IPS-15b (cell line): ENCODE results near the gene C2orf42.
"Not testable (repeated sequence)": the region's sequence is repeated elsewhere in the genome, so short reads cannot be mapped to it uniquely, and the experiment has no call there.

Experiments used
- H3K27me3 ChIP-seq: one replicate; pipeline ENCODE4 v1.6.1; 2013; ENCODE audit warnings: low read length; ENCODE audit not compliant: control insufficient read depth, insufficient read depth
- H3K36me3 ChIP-seq: one replicate; pipeline ENCODE4 v1.6.1; 2013; ENCODE audit warnings: low read length; ENCODE audit not compliant: control insufficient read depth, insufficient read depth
- H3K4me1 ChIP-seq: one replicate; pipeline ENCODE4 v1.6.1; 2013; ENCODE audit warnings: mild to moderate bottlenecking, low read length; ENCODE audit not compliant: control insufficient read depth, insufficient read depth
- H3K4me3 ChIP-seq: one replicate; pipeline ENCODE4 v1.5.1; 2013; ENCODE audit warnings: low read depth, low read length
- H3K9ac ChIP-seq: one replicate; pipeline ENCODE4 v1.6.1; 2013; ENCODE audit warnings: low read depth, mild to moderate bottlenecking, low read length
- H3K9me3 ChIP-seq: one replicate; pipeline ENCODE4 v1.6.1; 2013; ENCODE audit warnings: mild to moderate bottlenecking, low read length; ENCODE audit not compliant: control insufficient read depth, insufficient read depth

C2orf42 gene

DNA sequence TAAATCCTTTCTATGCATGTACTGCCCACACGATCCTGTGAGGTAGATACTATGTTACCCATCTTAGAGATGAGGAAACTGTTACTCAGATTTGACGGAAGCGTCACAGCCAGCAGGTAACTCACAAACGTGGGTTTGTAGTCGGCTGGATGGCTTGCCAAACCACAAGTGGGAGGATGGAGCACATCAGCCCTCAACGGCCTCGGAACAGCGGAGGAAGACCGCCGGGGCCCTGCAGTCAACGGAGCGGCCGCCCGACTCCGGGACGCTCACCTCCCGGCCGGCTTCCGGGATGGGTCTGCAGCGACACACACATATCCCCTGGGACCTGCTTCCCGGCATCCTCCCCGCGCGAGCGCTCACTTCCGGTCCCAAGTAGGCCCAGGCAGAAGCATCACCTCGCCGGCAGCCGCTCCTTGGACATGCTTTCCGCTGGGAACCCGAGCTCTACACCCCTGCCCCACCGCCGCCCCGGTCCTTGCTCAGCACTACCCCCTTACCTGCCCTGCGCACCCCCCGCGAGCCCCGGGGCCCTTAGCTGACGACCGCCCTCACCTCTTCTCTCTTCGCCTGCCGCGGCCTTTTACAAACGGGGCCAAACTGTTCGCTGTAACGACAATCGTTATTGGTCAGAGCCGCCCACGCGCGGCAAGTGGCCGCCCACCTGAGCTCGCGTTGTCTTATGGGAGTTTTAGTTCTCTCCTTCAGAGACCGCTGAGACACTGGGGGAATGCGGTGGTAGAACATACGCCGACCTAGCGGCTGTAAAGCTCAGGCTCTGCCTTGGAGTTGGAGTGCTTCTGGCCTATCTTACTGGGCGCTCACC is at the start of gene C2orf42:
Gene C2orf42 (minus strand): TSS at position 602 of the 826 bp plus-strand sequence. CDS start 9,034 bp downstream, outside the sequence.
- Histone ChIP-seq H3K27me3 (no peaks in the 10 kb centered on the region), H3K4me3 (peak within 1 kb of the TSS; percentile 96), H3K36me3 (no peaks in the 10 kb centered on the region)

DNA sequence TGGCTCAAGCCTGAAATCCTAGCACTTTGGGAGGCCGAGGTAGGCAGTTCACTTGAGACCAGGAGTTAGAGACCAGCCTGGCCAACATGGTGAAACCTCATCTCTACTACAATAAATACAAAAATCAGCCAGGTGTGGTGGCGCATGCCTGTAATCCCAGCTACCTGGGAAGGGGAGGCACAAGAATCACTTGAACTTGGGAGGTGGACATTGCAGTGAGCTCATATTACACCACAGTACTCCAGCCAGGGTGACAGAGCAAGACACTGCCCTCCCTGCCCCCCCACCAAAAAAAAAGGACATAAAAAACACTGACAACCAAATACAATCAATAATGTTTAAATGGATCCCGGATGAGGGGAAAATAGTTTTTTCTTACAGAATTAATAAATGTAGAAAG is 49.8 kb upstream of the C2orf42 start:
- H3K27me3 ChIP-seq = no peaks in the 10 kb centered on the region
- peaks cover 7% of the 10 kb centered on the region for H3K36me3 ChIP-seq
- H3K4me1 ChIP-seq = peaks cover 7% of the 10 kb centered on the region
- no peaks in the 10 kb centered on the region for H3K9me3 ChIP-seq
- H3K9ac ChIP-seq = no peak overlapping the region
- no peak overlapping the region for H3K4me3 ChIP-seq

More for the DNA sequence above, at the start of gene C2orf42:
- Histone ChIP-seq H3K4me1 (no peaks in the 10 kb centered on the region), H3K9ac (peak within 1 kb of the TSS; percentile 88), H3K9me3 (no peaks in the 10 kb centered on the region)

DNA sequence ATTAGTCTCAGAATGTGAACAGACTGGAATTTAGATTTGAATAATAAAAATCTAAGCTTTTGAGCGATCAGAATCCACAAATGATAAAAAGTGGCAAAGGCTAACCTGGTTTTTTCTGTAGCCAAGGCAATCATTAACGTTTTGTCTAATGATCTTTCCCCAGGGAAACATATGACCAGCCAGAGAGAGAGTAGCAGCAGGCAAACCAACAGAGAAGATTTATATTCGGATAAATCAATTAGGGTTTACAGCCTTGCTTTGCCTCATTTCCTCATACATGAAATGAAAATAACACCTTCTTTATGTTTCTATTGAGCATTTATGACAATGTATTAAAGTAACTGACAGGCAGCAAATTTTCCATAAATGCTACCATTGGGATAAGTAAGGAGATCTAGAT is 43.1 kb upstream of the C2orf42 start:
- no peaks in the 10 kb centered on the region for H3K27me3 ChIP-seq
- no peaks in the 10 kb centered on the region for H3K9me3 ChIP-seq
- no peak overlapping the region for H3K9ac ChIP-seq
- no peaks in the 10 kb centered on the region for H3K4me1 ChIP-seq
- no peak overlapping the region for H3K4me3 ChIP-seq
- peaks cover 20% of the 10 kb centered on the region for H3K36me3 ChIP-seq

DNA sequence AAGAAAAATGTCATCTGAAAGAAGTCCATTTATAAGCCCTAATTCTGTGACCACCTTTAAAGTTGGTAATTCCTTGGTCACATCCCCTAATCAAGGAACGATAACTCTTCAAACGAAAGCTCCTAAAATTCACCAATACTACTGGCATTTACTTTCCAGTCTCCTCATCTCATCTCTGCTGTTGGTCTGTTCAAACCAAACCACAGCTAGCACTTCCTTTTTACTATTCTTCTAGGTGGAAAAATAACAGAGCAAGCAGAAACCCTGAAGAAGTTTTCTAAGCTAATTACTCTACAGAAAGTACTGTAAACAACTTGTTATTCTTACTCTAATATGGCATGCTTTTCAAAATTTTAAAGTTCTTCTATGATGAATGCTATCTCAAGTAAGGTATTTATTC is 36.0 kb upstream of the C2orf42 start:
- H3K9me3 ChIP-seq = no peaks in the 10 kb centered on the region
- no peaks in the 10 kb centered on the region for H3K27me3 ChIP-seq
- no peaks in the 10 kb centered on the region for H3K4me1 ChIP-seq
- no peak overlapping the region for H3K4me3 ChIP-seq
- H3K36me3 ChIP-seq = peaks cover 23% of the 10 kb centered on the region
- no peak overlapping the region for H3K9ac ChIP-seq

DNA sequence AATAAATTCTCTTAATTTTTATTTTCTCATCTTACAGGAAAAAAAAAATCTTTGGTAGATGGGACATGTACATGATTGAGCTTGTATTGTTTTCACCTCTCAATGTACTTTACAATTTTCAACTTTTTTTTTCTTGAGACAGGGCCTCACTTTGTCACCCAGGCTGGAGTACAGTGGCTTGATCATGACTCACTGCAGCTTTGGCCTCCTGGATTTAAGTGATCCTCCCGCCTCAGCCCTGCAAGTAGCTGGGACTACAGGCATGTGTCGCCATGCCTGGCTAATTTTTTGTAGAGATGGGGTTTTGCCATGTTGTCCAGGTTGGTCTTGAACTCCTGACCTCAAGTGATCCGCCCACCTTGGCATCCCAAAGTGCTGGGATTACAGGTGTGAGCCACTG is 32.5 kb upstream of the C2orf42 start:
- not testable (repeated sequence) for H3K27me3 ChIP-seq, H3K9ac ChIP-seq, H3K4me3 ChIP-seq, H3K9me3 ChIP-seq, H3K4me1 ChIP-seq
- H3K36me3 ChIP-seq = peaks cover 10% of the 10 kb centered on the region

DNA sequence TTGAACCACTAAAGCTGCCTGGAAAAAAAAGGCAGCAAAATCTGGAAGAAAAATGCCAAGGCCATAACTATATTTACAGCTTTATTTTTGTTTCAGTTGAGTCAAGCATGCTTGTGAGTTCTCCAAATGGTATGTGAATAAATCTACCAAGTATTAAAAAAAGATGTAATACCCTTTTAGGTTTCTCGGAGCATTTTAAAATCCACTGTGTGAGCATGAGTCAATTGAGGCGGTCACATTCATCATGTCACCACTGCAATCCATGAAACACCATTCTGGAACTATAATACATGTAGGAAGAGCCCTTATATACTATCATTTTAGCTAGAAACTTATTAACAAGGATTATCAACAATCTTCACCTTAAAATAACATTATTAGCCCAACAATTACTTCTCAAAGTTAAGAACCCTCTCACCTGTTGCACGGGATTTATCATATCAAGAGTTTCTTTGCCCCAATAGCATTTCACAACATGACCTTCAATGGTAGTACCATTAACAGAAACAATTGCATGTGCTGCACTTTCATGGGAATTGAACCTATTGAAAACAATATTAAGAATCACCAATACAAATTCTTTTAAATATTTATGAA is 24.2 kb upstream of the C2orf42 start:
- no peaks in the 10 kb centered on the region for H3K9me3 ChIP-seq
- H3K9ac ChIP-seq = no peak overlapping the region
- peaks cover 10% of the 10 kb centered on the region for H3K36me3 ChIP-seq
- no peak overlapping the region for H3K4me3 ChIP-seq
- no peaks in the 10 kb centered on the region for H3K4me1 ChIP-seq
- no peaks in the 10 kb centered on the region for H3K27me3 ChIP-seq

DNA sequence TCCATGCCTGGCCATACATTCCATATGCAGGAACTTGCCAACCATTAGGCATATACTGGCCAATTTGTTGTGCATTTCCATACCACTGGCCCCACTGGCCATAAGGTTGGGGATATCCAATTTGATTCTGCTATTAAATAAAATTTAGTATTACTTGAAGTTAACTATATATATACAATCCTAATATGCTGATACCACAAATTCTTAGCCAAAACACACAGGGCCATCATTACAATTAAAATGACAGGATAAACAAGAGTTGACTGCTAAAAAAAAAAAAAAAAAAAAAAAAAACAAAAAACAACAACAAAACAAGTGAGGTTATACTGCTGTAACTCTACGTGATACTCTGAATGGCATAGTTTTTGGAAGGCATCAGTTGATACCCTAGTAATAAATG is 23.5 kb upstream of the C2orf42 start:
- no peaks in the 10 kb centered on the region for H3K9me3 ChIP-seq
- H3K9ac ChIP-seq = no peak overlapping the region
- H3K27me3 ChIP-seq = no peaks in the 10 kb centered on the region
- H3K4me1 ChIP-seq = no peaks in the 10 kb centered on the region
- peaks cover 9% of the 10 kb centered on the region for H3K36me3 ChIP-seq
- no peak overlapping the region for H3K4me3 ChIP-seq

DNA sequence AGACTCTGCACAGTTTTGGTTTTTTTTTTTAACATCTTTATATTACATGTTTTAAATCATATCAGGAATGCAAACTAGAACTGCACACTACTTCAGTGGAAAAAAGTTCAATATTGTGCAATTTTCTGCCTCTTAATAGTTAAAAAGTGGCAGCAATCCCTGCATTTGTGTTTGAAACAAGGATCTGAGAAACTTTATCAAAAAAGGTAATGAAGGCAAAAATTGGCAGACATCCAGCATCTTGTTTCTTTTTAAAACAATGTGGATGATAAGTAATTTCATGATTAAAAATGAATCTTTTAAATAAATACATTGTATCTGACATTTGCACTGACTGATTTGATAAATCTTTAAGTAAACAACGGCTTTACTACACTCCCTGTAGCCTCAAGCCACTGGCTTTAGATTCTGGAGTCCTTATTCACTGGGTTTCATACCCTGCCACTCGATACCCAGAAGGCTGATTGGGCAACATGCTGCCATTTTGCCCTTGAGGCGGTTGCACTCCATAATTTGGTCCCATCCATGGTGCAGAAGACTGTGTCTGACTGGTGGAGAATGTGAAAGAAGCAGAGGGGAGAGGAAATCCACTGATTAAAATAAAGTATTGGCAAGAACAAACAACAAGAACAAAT is 21.6 kb upstream of the C2orf42 start:
- H3K9ac ChIP-seq = no peak overlapping the region
- H3K27me3 ChIP-seq = no peaks in the 10 kb centered on the region
- no peak overlapping the region for H3K4me3 ChIP-seq
- no peaks in the 10 kb centered on the region for H3K4me1 ChIP-seq
- peaks cover 9% of the 10 kb centered on the region for H3K36me3 ChIP-seq
- H3K9me3 ChIP-seq = no peaks in the 10 kb centered on the region

DNA sequence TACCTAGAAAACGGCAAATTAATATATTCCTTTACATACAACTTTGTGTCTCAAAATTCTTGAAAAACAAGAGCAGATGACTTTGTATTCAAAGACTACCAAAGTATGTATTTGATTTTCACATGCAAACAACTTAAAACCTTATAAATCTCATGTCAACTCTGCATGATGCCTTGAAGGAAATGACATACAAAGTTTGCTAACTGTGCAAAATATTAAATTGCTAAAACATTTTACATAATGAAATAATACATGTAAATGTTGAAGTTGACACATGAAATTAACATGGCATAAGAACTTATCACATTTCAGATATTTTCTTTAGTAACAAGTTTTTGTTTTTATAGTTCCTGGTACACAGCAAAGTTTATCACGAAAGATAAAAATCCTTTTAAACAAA is 20.8 kb upstream of the C2orf42 start:
- H3K9ac ChIP-seq = no peak overlapping the region
- no peaks in the 10 kb centered on the region for H3K27me3 ChIP-seq
- no peak overlapping the region for H3K4me3 ChIP-seq
- H3K36me3 ChIP-seq = peaks cover 9% of the 10 kb centered on the region
- no peaks in the 10 kb centered on the region for H3K9me3 ChIP-seq
- H3K4me1 ChIP-seq = no peaks in the 10 kb centered on the region

DNA sequence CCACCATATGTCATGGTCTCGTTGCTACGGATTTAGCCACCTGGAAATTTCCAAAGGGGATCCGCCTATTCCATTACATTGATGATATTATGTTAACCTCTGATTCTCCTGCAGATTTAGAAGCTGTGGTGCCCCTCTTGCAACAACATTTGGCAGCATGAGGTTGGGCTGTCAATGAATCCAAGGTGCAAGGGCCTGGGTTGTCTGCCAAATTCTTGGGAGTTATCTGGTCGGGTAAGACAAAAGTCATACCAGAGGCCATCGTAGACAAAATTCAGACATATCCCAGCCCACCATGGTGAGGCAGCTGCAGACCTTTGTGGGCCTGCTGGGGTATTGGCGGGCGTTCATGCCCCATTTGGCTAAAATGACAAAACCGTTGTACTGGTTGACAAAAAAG is 13.6 kb upstream of the C2orf42 start:
- H3K9ac ChIP-seq = no peak overlapping the region
- no peaks in the 10 kb centered on the region for H3K36me3 ChIP-seq
- H3K9me3 ChIP-seq = no peaks in the 10 kb centered on the region
- no peak overlapping the region for H3K4me3 ChIP-seq
- H3K4me1 ChIP-seq = no peaks in the 10 kb centered on the region
- H3K27me3 ChIP-seq = no peaks in the 10 kb centered on the region

DNA sequence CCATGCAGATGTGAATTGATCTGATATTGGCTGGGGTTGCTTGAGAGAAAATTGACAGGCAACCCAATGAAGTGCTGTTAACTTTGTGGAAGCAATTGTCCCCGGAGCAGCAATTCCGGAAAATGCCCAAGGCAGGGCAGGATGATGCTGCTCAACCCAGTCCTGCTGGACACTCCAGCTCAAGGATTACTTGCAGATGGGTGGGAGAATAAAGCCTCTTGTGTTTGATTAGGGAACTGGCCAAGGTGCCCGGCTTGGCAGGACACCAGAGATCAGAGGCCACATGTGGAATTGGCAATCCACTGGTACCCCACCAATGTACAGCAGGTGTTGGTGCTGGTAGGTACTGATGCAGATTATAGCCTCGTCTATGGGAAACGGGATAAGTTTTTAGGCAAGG is 12.3 kb upstream of the C2orf42 start:
- no peaks in the 10 kb centered on the region for H3K9me3 ChIP-seq
- no peaks in the 10 kb centered on the region for H3K4me1 ChIP-seq

More for the DNA sequence above, 12.3 kb upstream of the C2orf42 start:
- H3K9ac ChIP-seq = no peak overlapping the region
- no peak overlapping the region for H3K4me3 ChIP-seq
- H3K27me3 ChIP-seq = no peaks in the 10 kb centered on the region
- H3K36me3 ChIP-seq = no peaks in the 10 kb centered on the region
